CD14-positive monocyte (primary cell): ENCODE results near the gene INKA1. TPM values are rescaled to one million over a fixed set of nuclear protein-coding genes. Genes with fewer than 3 reads are reported as not detected.
A peak's percentile ranks its signal among the peaks of the same experiment; 100 is the strongest.
"Not testable (repeated sequence)": the region's sequence is repeated elsewhere in the genome, so short reads cannot be mapped to it uniquely, and the experiment has no call there.

Experiments
- DNase-seq, 3 donors: peaks; one replicate each; pipeline ENCODE4 v3.0.0-alpha.2; 2011 to 2022
- H2AFZ ChIP-seq: 2 replicates; pipeline ENCODE4 v1.6.0; 2012; ENCODE audit warnings: mild to moderate bottlenecking, low read depth, low read length, inconsistent platforms; ENCODE audit not compliant: insufficient read depth, poor library complexity, severe bottlenecking
- H3K27ac ChIP-seq, 2 donors: 1 replicate in 1 of 2; 2 replicates in 1 of 2; pipeline ENCODE4 v1.5.1; 2012 to 2013; ENCODE audit warnings: low read length in 2 of 2, control low read depth in 1 of 2, inconsistent platforms in 1 of 2, low read depth in 1 of 2, mild to moderate bottlenecking in 1 of 2
- H3K27me3 ChIP-seq, 2 donors: one replicate each; pipeline versions ENCODE4 v1.6.0 to v1.6.1; 2011 to 2013; ENCODE audit warnings: low read length in 2 of 2; ENCODE audit not compliant: control insufficient read depth in 2 of 2, insufficient read depth in 2 of 2
- H3K36me3 ChIP-seq, 2 donors: replicated peaks in 1 of 2; 1 replicate in 1 of 2; 2 replicates in 1 of 2; pipeline versions ENCODE4 v1.5.1 to v1.6.1; 2012 to 2013; ENCODE audit warnings: low read length in 2 of 2, control low read depth in 1 of 2, inconsistent platforms in 1 of 2, mild to moderate bottlenecking in 1 of 2; ENCODE audit not compliant: insufficient read depth in 2 of 2, control insufficient read depth in 1 of 2
- H3K4me1 ChIP-seq, 2 donors: 1 replicate in 1 of 2; 2 replicates in 1 of 2; pipeline versions ENCODE4 v1.5.1 to v1.6.1; 2012 to 2013; ENCODE audit warnings: low read length in 2 of 2, control low read depth in 1 of 2, inconsistent platforms in 1 of 2, mild to moderate bottlenecking in 1 of 2, moderate library complexity in 1 of 2; ENCODE audit not compliant: insufficient read depth in 2 of 2, control insufficient read depth in 1 of 2
- H3K4me2 ChIP-seq: replicated peaks from 2 replicates; pipeline ENCODE3; 2012; ENCODE audit warnings: low read length, moderate library complexity, mild to moderate bottlenecking; ENCODE audit not compliant: poor library complexity, severe bottlenecking; ENCODE audit errors: extremely low read depth
- H3K4me3 ChIP-seq, 3 experiments: fragments of 200-600 bp in 1 of 3; sonication (generic) in 1 of 3; replicated peaks in 1 of 3; 1 replicate in 2 of 3; 2 replicates in 1 of 3; pipeline ENCODE4 v1.5.1; 2011 to 2013; ENCODE audit warnings: low read length in 3 of 3, mild to moderate bottlenecking in 3 of 3, control low read depth in 2 of 3, low read depth in 2 of 3, inconsistent platforms in 1 of 3, moderate library complexity in 1 of 3
- H3K79me2 ChIP-seq: 2 replicates; pipeline ENCODE4 v1.6.0; 2012; ENCODE audit warnings: mild to moderate bottlenecking, control low read depth, inconsistent platforms, low read length, moderate library complexity; ENCODE audit not compliant: insufficient read depth
- H3K9ac ChIP-seq: 2 replicates; pipeline ENCODE4 v1.6.0; 2017; ENCODE audit warnings: low read length, mild to moderate bottlenecking; ENCODE audit not compliant: insufficient read depth, poor library complexity, severe bottlenecking
- H3K9me3 ChIP-seq, 2 donors: replicated peaks in 1 of 2; 1 replicate in 1 of 2; 2 replicates in 1 of 2; pipeline versions ENCODE4 v1.5.1 to v1.6.1; 2012 to 2013; ENCODE audit warnings: low read length in 2 of 2, control low read depth in 1 of 2; ENCODE audit not compliant: control insufficient read depth in 1 of 2, insufficient read depth in 1 of 2
- H4K20me1 ChIP-seq: 2 replicates; pipeline ENCODE4 v1.6.0; 2012; ENCODE audit warnings: mild to moderate bottlenecking, low read length, control low read depth, moderate library complexity; ENCODE audit not compliant: insufficient read depth
- H3K27ac Mint-ChIP-seq, 7 donors: one replicate each; pipeline ENCODE4 v1.8.0; 2020; ENCODE audit warnings: mild to moderate bottlenecking in 7 of 7, mixed read lengths in 7 of 7, moderate library complexity in 6 of 7, inconsistent platforms in 2 of 7
- H3K27me3 Mint-ChIP-seq, 3 donors: one replicate each; pipeline ENCODE4 v1.8.0; 2021 to 2022; ENCODE audit warnings: low read depth in 3 of 3, mild to moderate bottlenecking in 3 of 3, mixed read lengths in 3 of 3, moderate library complexity in 3 of 3, inconsistent platforms in 1 of 3
- H3K36me3 Mint-ChIP-seq, 2 donors: one replicate each; pipeline ENCODE4 v1.8.0; 2020; ENCODE audit warnings: mixed read lengths in 2 of 2, inconsistent platforms in 1 of 2, mild to moderate bottlenecking in 1 of 2
- H3K4me1 Mint-ChIP-seq: one replicate; pipeline ENCODE4 v1.8.0; 2020; ENCODE audit warnings: mild to moderate bottlenecking, mixed read lengths
- H3K4me3 Mint-ChIP-seq, 2 donors: one replicate each; pipeline ENCODE4 v1.8.0; 2020; ENCODE audit warnings: mild to moderate bottlenecking in 2 of 2, mixed read lengths in 2 of 2, moderate library complexity in 1 of 2
- H3K9me3 Mint-ChIP-seq, 7 donors: one replicate each; pipeline ENCODE4 v1.8.0; 2020 to 2022; ENCODE audit warnings: mixed read lengths in 7 of 7, mild to moderate bottlenecking in 6 of 7, moderate library complexity in 6 of 7, inconsistent platforms in 2 of 7
- WGBS: methylation state at CpG from one replicate; pipeline ENCODE4 v1.1.5; 2013; ENCODE audit warnings: missing lambda C conversion rate; ENCODE audit not compliant: insufficient coverage; 5-methylcytosine and 5-hydroxymethylcytosine counted together
- intact Hi-C, 2 donors: fragments of 100-400 bp; cut with micrococcal nuclease; formaldehyde crosslinking; loops; one replicate each; pipeline versions ENCODE4 v1.15.0 to v1.15.1; 2023
- polyA plus RNA-seq, 3 donors: library from polyadenylated mRNA; depleted of rRNA in 1 of 3; unstranded in 2 of 3; stranded (reverse) in 1 of 3; fragments of 300-500 nt in 2 of 3; fragments of >200 nt in 1 of 3; fragmentation: Illumina TruSeq in 2 of 3; gene quantifications; 1 replicate in 2 of 3; 2 replicates in 1 of 3; pipeline ENCODE4 v1.2.3, GENCODE V29; 2012 to 2021
- TF ChIP-seq, protein P1 (sequence below): fragments of 200-600 bp; IDR thresholded peaks from one replicate; pipeline ENCODE4 v1.8.0; 2022; ENCODE audit warnings: antibody characterized with exemption, mild to moderate bottlenecking

The INKA1 gene
- polyA plus RNA-seq, 3 donors: 0.43 to 1.3 (median 1.3) TPM

DNA sequence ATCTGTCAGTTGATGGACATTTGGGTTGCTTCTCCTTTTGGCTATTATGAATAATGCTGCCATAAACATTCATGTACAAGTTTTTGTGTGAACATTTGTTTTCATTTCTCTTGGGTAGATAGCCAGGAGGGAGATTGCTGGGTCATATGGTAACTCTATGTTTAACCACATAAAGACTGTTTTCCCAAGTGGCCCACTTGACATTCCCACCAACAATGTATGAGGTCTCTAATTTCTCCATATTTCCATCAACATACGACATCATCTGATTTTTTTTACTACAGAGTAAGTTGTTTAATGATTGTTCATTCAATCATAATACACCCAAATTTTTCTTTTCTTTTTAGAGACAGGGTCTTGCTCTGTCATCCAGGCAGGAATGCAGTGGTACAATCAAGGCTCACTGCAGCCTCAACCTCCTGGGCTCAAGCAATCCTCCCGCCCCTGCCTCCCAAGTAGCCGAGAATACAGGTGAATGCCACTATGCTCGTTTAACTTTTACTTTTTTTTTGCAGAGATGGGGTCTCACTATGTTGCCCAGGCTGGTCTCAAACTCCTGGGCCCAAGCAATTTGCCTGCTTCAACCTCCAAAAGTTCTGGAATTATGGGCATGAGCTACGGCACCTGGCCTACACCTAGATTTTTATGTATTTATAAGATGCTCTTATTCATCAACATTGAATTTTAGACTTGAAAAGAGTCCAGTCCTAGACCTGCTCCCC lies 23.5 kb upstream of the INKA1 start:
- H3K9ac ChIP-seq: no peak overlapping the region
- no peak overlapping the region for H3K4me3 Mint-ChIP-seq
- H3K79me2 ChIP-seq: peaks cover 98% of the 10 kb centered on the region
- H3K36me3 ChIP-seq: peaks cover 24 to 67% of the 10 kb centered on the region in 2 donors
- no peak overlapping the region for H3K4me2 ChIP-seq
- H3K4me1 ChIP-seq: peaks cover 0 to 5% of the 10 kb centered on the region in 2 donors
- peak overlapping the region in 1 of 2 donors; percentile 51 for H3K27ac ChIP-seq
- no peak for DNase-seq
- TF ChIP-seq, protein P1, sequence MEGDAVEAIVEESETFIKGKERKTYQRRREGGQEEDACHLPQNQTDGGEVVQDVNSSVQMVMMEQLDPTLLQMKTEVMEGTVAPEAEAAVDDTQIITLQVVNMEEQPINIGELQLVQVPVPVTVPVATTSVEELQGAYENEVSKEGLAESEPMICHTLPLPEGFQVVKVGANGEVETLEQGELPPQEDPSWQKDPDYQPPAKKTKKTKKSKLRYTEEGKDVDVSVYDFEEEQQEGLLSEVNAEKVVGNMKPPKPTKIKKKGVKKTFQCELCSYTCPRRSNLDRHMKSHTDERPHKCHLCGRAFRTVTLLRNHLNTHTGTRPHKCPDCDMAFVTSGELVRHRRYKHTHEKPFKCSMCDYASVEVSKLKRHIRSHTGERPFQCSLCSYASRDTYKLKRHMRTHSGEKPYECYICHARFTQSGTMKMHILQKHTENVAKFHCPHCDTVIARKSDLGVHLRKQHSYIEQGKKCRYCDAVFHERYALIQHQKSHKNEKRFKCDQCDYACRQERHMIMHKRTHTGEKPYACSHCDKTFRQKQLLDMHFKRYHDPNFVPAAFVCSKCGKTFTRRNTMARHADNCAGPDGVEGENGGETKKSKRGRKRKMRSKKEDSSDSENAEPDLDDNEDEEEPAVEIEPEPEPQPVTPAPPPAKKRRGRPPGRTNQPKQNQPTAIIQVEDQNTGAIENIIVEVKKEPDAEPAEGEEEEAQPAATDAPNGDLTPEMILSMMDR: no peak
- no peak overlapping the region for H2AFZ ChIP-seq
- peaks cover 0 to 2% (median 0%) of the 10 kb centered on the region in 3 donors for H3K27me3 Mint-ChIP-seq
- peaks cover 85% of the 10 kb centered on the region for H4K20me1 ChIP-seq
- H3K9me3 ChIP-seq: no peaks in the 10 kb centered on the region
- WGBS: 86% methylated on average over 3 of the region's 5 CpGs
- peak overlapping the region in 3 of 7 donors; percentile 15 to 60 (median 54) for H3K27ac Mint-ChIP-seq
- H3K27me3 ChIP-seq: no peaks in the 10 kb centered on the region
- peaks cover 18% of the 10 kb centered on the region for H3K4me1 Mint-ChIP-seq
- intact Hi-C loops: loop anchor here in 1 of 2 donors (10.0 kb wide), 1 partner anchor 55 kb away; the partner anchor contains the start of gene GMPPB
- no peak overlapping the region for H3K4me3 ChIP-seq
- peaks cover 0 to 2% (median 0%) of the 10 kb centered on the region in 7 donors for H3K9me3 Mint-ChIP-seq
- H3K36me3 Mint-ChIP-seq: peaks cover 38 to 74% of the 10 kb centered on the region in 2 donors

DNA sequence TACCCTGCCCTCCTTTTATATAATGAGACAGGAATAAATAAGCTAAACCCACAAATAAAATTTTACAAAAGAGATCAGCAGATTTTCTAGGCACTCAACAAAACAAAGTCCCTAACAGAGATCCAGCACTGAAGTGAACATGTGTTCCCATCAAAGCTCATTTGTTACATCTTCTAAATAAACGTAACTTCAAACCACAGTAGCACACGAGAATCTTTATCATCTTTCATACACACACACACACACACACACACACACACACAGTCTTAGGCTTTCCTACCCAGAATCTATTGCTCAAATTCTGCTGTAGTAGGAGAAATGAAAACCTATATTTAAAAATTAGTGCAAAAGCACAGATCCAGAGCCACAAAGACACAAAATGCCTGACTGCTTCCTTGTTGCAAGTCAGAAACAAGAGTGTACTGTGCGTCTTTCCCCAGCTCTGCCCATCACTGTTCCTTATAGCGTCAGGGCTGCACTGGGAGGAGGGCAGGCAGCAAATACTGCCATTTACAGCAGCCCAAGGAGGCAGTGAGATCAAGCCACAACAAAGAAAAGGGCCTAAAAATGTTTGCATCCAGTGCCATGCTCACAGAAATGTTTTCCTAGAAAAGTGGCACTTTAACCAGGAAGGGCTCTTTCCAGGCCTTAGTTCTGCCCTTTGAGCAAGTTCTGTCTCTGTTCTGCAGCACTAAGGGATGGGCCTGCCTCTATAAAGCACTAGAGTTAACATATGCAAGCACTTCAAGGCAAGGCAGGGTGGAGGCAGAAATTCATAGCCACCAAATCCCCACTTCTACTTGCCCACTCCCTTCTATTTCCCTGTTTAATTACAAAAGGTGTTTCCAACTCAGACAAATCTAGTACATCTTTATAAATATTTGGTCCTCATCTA lies 22.7 kb upstream of the INKA1 start:
- peak overlapping the region in 1 of 2 donors; percentile 51 for H3K27ac ChIP-seq
- peaks cover 26% of the 10 kb centered on the region for H3K4me1 Mint-ChIP-seq
- H3K9ac ChIP-seq: no peak overlapping the region
- TF ChIP-seq, protein P1: no peak
- peaks cover 0 to 3% (median under 1%) of the 10 kb centered on the region in 3 donors for H3K27me3 Mint-ChIP-seq
- peaks cover 0 to 2% (median 0%) of the 10 kb centered on the region in 7 donors for H3K9me3 Mint-ChIP-seq
- H3K4me3 ChIP-seq: no peak overlapping the region
- H3K36me3 ChIP-seq: peaks cover 22 to 63% of the 10 kb centered on the region in 2 donors
- no peak overlapping the region for H3K4me2 ChIP-seq
- no peak overlapping the region for H2AFZ ChIP-seq
- H3K79me2 ChIP-seq: peaks cover 98% of the 10 kb centered on the region
- H4K20me1 ChIP-seq: peaks cover 77% of the 10 kb centered on the region
- peaks cover 38 to 77% of the 10 kb centered on the region in 2 donors for H3K36me3 Mint-ChIP-seq
- no peak for DNase-seq
- intact Hi-C loops: loop anchor here in 1 of 2 donors (10.0 kb wide), 1 partner anchor 56 kb away; the partner anchor contains the start of gene GMPPB
- WGBS: 100% methylated on average over 2 of the region's 4 CpGs
- H3K4me3 Mint-ChIP-seq: no peak overlapping the region
- peaks cover 6 to 12% of the 10 kb centered on the region in 2 donors for H3K4me1 ChIP-seq
- no peaks in the 10 kb centered on the region for H3K9me3 ChIP-seq
- no peaks in the 10 kb centered on the region for H3K27me3 ChIP-seq
- H3K27ac Mint-ChIP-seq: peak overlapping the region in 5 of 7 donors; percentile 10 to 61 (median 37)

DNA sequence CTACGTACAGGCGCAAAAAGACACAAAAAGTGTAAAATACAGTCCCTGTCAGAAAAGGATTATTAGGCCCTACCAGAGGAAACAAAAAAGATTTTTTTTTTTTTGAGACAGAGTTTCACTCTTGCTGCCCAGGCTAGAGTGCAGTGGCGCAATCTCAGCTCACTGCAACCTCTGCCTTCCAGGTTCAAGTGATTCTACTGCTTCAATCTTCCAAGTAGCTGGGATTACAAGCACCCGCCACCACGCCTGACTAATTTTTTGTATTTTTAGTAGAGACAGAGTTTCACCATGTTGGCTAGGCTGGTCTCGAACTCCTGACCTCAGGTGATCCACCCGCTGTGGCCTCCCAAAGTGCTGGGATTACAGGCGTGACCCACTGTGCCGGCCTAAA lies 22.1 kb upstream of the INKA1 start:
- H3K9me3 Mint-ChIP-seq, H3K4me2 ChIP-seq, H3K9ac ChIP-seq, H3K27me3 ChIP-seq, H3K4me3 ChIP-seq, DNase-seq, H2AFZ ChIP-seq, H3K4me3 Mint-ChIP-seq, H3K27me3 Mint-ChIP-seq, H3K9me3 ChIP-seq: not testable (repeated sequence)
- Histone ChIP-seq H4K20me1 (peaks cover 71% of the 10 kb centered on the region), H3K79me2 (peaks cover 99% of the 10 kb centered on the region), H3K4me1 (peaks cover 10 to 17% of the 10 kb centered on the region in 2 donors), H3K27ac (peak overlapping the region in 1 of 2 donors; percentile 51), H3K36me3 (peaks cover 19 to 56% of the 10 kb centered on the region in 2 donors)
- 93% methylated on average over 7 of the region's 9 CpGs for WGBS
- peaks cover 34 to 71% of the 10 kb centered on the region in 2 donors for H3K36me3 Mint-ChIP-seq
- H3K4me1 Mint-ChIP-seq: peaks cover 30% of the 10 kb centered on the region
- peak overlapping the region in 1 of 7 donors; percentile 9 for H3K27ac Mint-ChIP-seq
- intact Hi-C loops: loop anchor here in 1 of 2 donors (10.0 kb wide), 1 partner anchor 56 kb away; the partner anchor contains the start of gene GMPPB
